ENCODE results near the gene C18orf63.

DNA sequence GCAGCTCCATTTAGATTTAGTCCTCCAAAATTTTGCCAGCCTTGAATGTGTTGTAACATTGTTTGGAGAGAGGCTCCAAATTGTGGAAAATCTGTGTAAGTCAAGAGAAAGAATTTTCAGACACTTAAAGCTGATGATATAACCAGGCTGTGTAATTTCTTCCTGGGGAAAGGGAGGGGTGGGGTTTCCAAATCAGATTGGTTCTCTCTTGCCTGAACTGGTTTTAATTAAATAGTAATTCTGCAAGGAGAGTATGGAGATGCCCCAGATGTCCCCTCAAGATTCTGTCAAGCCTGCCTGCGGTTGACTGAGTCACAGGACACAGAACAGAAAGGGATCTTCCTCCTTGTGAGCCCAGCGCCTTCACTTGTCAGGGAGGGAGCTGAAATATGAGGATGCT, 54.5 kb downstream of the C18orf63 start:
- TF ChIP-seq, protein P1, sequence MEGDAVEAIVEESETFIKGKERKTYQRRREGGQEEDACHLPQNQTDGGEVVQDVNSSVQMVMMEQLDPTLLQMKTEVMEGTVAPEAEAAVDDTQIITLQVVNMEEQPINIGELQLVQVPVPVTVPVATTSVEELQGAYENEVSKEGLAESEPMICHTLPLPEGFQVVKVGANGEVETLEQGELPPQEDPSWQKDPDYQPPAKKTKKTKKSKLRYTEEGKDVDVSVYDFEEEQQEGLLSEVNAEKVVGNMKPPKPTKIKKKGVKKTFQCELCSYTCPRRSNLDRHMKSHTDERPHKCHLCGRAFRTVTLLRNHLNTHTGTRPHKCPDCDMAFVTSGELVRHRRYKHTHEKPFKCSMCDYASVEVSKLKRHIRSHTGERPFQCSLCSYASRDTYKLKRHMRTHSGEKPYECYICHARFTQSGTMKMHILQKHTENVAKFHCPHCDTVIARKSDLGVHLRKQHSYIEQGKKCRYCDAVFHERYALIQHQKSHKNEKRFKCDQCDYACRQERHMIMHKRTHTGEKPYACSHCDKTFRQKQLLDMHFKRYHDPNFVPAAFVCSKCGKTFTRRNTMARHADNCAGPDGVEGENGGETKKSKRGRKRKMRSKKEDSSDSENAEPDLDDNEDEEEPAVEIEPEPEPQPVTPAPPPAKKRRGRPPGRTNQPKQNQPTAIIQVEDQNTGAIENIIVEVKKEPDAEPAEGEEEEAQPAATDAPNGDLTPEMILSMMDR (IDR thresholded peaks at IDR 0.05; ENCODE audit: poor library complexity, severe bottlenecking) = no peak
- no peak for TF ChIP-seq EZH2 (IDR thresholded peaks at IDR 0.05; ENCODE audit: borderline replicate concordance, insufficient read depth, low read length, poor library complexity, severe bottlenecking)
- no peak for TF ChIP-seq RAD21 (conservative IDR thresholded peaks at IDR 0.05)
- TF ChIP-seq POLR2AphosphoS5 (IDR thresholded peaks at IDR 0.05) = no peak

Measured in neural cell (in vitro differentiated cells).